ENCODE data around the gene OLA1. TPM values are rescaled to one million over a fixed set of nuclear protein-coding genes. Genes with fewer than 3 reads are reported as not detected.

The OLA1 gene
- total and polyA plus RNA-seq, 9 of the 15 experiments (the other 6 are each of a cell fraction or from before 2014, with no cell fraction given) = 208 to 353 (median 225) TPM

GRCh38 chr2:174108579-174108978, 139.8 kb downstream of the OLA1 start:
- no peak for DNase-seq (ENCODE audit: extremely low read depth in 1 of 4, low spot score in 3 of 4)
- H4K20me1 ChIP-seq (replicated peaks; ENCODE audit: control insufficient read depth, insufficient read depth, low read length) = no peaks in the 10 kb centered on the region
- POLR2A ChIA-PET = no interaction called here
- TF ChIP-seq, protein P1, sequence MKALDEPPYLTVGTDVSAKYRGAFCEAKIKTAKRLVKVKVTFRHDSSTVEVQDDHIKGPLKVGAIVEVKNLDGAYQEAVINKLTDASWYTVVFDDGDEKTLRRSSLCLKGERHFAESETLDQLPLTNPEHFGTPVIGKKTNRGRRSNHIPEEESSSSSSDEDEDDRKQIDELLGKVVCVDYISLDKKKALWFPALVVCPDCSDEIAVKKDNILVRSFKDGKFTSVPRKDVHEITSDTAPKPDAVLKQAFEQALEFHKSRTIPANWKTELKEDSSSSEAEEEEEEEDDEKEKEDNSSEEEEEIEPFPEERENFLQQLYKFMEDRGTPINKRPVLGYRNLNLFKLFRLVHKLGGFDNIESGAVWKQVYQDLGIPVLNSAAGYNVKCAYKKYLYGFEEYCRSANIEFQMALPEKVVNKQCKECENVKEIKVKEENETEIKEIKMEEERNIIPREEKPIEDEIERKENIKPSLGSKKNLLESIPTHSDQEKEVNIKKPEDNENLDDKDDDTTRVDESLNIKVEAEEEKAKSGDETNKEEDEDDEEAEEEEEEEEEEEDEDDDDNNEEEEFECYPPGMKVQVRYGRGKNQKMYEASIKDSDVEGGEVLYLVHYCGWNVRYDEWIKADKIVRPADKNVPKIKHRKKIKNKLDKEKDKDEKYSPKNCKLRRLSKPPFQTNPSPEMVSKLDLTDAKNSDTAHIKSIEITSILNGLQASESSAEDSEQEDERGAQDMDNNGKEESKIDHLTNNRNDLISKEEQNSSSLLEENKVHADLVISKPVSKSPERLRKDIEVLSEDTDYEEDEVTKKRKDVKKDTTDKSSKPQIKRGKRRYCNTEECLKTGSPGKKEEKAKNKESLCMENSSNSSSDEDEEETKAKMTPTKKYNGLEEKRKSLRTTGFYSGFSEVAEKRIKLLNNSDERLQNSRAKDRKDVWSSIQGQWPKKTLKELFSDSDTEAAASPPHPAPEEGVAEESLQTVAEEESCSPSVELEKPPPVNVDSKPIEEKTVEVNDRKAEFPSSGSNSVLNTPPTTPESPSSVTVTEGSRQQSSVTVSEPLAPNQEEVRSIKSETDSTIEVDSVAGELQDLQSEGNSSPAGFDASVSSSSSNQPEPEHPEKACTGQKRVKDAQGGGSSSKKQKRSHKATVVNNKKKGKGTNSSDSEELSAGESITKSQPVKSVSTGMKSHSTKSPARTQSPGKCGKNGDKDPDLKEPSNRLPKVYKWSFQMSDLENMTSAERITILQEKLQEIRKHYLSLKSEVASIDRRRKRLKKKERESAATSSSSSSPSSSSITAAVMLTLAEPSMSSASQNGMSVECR (CRISPR knock-in tag; IDR thresholded peaks at IDR 0.05) = no peak
- TF ChIP-seq TCF7 (IDR thresholded peaks at IDR 0.05; ENCODE audit: borderline replicate concordance) (no peak), NONO (IDR thresholded peaks at IDR 0.05; ENCODE audit: low read depth in 2 of 2, low read length in 1 of 2) (no peak), GTF2E2 (tag; IDR thresholded peaks at IDR 0.05) (no peak), SIX5 (IDR thresholded peaks at IDR 0.05; ENCODE audit: borderline replicate concordance in 1 of 2, insufficient read depth in 1 of 2, low read depth in 1 of 2, low read length in 2 of 2) (no peak), FOXK2 (conservative IDR thresholded peaks at IDR 0.05 in 1 of 2, IDR thresholded peaks at IDR 0.05 in 1 of 2; ENCODE audit: low read depth in 2 of 2) (no peak), NR1H2 (CRISPR knock-in tag; IDR thresholded peaks at IDR 0.05) (no peak), ZNF232 (CRISPR knock-in tag; IDR thresholded peaks at IDR 0.05) (no peak)
- TF ChIP-seq, protein P2, sequence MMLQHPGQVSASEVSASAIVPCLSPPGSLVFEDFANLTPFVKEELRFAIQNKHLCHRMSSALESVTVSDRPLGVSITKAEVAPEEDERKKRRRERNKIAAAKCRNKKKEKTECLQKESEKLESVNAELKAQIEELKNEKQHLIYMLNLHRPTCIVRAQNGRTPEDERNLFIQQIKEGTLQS (IDR thresholded peaks at IDR 0.05) = no peak
- TF ChIP-seq, protein P2 (CRISPR knock-in tag; conservative IDR thresholded peaks at IDR 0.05) = no peak
- TF ChIP-seq, protein P3, sequence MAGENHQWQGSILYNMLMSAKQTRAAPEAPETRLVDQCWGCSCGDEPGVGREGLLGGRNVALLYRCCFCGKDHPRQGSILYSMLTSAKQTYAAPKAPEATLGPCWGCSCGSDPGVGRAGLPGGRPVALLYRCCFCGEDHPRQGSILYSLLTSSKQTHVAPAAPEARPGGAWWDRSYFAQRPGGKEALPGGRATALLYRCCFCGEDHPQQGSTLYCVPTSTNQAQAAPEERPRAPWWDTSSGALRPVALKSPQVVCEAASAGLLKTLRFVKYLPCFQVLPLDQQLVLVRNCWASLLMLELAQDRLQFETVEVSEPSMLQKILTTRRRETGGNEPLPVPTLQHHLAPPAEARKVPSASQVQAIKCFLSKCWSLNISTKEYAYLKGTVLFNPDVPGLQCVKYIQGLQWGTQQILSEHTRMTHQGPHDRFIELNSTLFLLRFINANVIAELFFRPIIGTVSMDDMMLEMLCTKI (IDR thresholded peaks at IDR 0.05; ENCODE audit: partially characterized antibody) = no peak
- TF ChIP-seq, protein P4, sequence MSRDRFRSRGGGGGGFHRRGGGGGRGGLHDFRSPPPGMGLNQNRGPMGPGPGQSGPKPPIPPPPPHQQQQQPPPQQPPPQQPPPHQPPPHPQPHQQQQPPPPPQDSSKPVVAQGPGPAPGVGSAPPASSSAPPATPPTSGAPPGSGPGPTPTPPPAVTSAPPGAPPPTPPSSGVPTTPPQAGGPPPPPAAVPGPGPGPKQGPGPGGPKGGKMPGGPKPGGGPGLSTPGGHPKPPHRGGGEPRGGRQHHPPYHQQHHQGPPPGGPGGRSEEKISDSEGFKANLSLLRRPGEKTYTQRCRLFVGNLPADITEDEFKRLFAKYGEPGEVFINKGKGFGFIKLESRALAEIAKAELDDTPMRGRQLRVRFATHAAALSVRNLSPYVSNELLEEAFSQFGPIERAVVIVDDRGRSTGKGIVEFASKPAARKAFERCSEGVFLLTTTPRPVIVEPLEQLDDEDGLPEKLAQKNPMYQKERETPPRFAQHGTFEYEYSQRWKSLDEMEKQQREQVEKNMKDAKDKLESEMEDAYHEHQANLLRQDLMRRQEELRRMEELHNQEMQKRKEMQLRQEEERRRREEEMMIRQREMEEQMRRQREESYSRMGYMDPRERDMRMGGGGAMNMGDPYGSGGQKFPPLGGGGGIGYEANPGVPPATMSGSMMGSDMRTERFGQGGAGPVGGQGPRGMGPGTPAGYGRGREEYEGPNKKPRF (IDR thresholded peaks at IDR 0.05; ENCODE audit: low read depth, low read length) = no peak

More at GRCh38 chr2:174108579-174108978, 139.8 kb downstream of the OLA1 start:
- H3K9ac ChIP-seq (ENCODE audit: insufficient read depth in 1 of 2, low read depth in 2 of 2, low read length in 2 of 2) = no peak overlapping the region
- no peaks in the 10 kb centered on the region for H3K27me3 ChIP-seq (ENCODE audit: control insufficient read depth in 2 of 2, insufficient read depth in 2 of 2, low read length in 2 of 2)
- no peaks in the 10 kb centered on the region for H3K79me2 ChIP-seq (ENCODE audit: control insufficient read depth, insufficient read depth, low read length)
- H3K4me2 ChIP-seq (ENCODE audit: insufficient read depth, low read length) = no peak overlapping the region
- intact Hi-C loops (cut with micrococcal nuclease) (no loop called here), in situ Hi-C loops (cut with MboI) (no loop called here)
- 61% methylated on average over 1 of the region's 1 CpG for WGBS (ENCODE audit: insufficient coverage, low coverage, missing lambda C conversion rate)
- FAIRE-seq = no peak
- no peak for ATAC-seq
- H3K9me3 ChIP-seq (replicated peaks; ENCODE audit: control insufficient read depth, insufficient read depth, low read depth, low read length) = no peaks in the 10 kb centered on the region
- no peaks in the 10 kb centered on the region for H3K9me1 ChIP-seq (ENCODE audit: control insufficient read depth, insufficient read depth, low read length)
- CTCF ChIA-PET (ENCODE audit: low intra/inter-chr PET ratio) = no interaction called here
- BruUV-seq (replicated peaks) = no TSS peak
- H3K27ac ChIP-seq (ENCODE audit: extremely low read depth, low read depth, low read length) = no peak overlapping the region
- no peak overlapping the region for H3K4me3 ChIP-seq
- no peak overlapping the region for H2AFZ ChIP-seq (ENCODE audit: low read depth, low read length)
- peaks cover 7% of the 10 kb centered on the region; the same call in 1 of the 3 replicates for H3K36me3 ChIP-seq (ENCODE audit: control insufficient read depth, insufficient read depth, low read length)
- H3K4me1 ChIP-seq (replicated peaks in 1 of 2; ENCODE audit: control insufficient read depth in 2 of 2, insufficient read depth in 2 of 2, low read length in 2 of 2) = no peaks in the 10 kb centered on the region

All from K562 (cell line).